GM19324 (cell line): ENCODE measurements around the gene PARP16.

Experiments
- ATAC-seq: cut with Tn5 transposase; IDR thresholded peaks from one replicate; pipeline ENCODE4 v1.9.1; 2021; ENCODE audit warnings: mild to moderate bottlenecking, moderate library complexity; ENCODE audit not compliant: unreplicated experiment, low FRiP score

The PARP16 gene

GRCh38 chr15:65312400-65312916, 25.8 kb upstream of the PARP16 start:
- no peak for ATAC-seq

GRCh38 chr15:65311760-65312159, 25.1 kb upstream of the PARP16 start:
- no peak for ATAC-seq

DNA sequence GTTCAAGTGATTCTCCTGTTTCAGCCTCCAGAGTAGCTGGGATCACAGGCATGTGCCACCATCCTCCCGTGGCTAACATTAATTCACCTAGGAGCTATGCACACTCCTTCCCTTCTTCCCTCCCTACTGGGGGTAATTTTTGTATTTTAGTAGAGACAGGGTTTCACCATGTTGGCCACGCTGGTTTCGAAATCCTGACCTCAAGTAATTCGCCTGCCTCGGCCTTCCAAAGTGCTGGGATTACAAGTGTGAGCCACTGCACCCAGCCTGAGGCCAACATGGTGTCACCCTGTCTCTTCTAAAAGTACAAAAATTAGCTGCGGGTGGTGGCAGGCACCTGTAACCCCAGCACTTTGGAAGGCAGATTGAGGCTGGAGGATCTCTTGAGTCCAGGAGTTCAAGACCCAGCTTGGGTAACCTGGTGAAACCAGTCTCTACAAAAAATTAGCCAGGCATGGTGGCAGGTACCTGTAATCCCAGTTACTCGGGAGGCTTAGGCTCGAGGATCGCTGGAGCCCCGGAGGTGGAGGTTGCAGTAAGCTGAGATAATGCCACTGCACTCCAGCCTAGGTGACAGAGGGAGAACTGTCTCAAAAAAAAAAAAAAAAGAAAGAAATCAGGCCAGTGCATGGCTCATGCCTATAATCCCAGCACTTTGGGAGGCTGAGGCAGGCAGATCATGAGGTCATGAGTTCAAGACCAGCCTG, 23.9 kb upstream of the PARP16 start:
- ATAC-seq, result no peak

- no peak for ATAC-seq
These were observed 23.3 kb upstream of the PARP16 start for GRCh38 chr15:65309882-65310418.

DNA sequence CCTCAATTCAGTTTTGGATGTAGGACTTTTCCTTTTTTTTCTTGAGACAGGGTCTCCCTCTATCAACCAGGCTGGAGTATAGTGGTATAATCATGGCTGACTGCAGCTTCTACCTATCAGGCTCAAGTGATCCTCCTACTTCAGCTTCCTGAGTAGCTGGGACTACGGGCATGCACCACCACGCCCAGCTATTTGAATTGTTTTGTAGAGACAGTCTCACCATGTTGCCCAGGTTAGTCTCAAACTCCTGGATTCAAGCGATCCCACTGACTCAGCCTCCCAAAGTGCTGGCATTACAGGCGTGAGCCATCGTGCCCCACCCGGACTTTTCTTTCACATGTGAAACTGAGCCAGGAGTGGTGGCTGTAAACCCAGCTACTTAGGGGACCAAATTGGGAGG, 21.3 kb upstream of the PARP16 start:
- no peak for ATAC-seq

DNA sequence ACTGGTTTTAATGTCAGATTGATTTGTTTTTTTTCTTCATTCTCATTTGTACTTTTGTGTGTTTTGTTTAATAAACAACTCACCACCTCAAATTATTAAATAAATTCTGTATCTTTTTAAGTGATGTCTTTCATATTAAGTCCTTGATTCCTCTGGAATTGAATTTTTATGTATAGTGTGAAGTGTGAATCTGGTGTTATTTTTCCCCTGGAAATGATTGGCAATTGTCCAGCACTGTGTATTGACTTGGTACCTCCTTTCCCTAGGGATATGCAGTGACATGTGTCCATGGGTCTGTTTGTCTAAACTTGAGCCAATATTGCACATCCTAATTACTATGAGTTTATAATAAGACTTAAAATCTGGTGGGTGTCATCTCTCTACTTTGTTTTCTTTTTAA, 19.9 kb upstream of the PARP16 start:
- no peak for ATAC-seq

- no peak for ATAC-seq
These were observed 19.1 kb upstream of the PARP16 start for GRCh38 chr15:65305776-65306175.

DNA sequence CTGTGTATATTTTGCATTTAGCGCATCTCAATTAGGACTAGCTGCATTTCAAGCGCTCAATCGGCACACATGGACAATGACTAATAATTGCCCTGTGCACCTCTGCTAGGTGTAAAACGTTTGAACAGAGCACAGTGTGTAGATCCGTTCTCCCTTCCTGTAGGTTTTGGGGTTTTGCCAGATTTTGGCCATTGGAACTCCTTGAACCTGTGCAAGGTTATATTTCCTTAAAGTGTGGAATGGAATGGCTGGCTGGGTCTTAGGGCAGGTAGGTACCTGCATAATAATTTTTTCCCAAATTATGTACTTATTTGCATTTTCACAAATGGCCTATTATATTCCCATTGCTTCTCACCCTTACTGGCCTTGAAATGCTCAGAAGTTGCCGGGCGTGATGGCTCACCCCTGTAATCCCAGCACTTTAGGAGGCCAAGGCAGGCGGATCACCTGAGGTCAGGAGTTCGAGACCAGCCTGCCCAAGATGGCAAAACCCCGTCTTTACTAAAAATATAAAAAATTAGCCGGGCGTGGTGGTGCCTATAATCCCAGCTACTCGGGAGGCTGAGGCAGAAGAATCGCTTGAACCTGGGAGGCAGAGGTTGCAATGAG, 18.6 kb upstream of the PARP16 start:
- ATAC-seq, result no peak

- peak; percentile 63 for ATAC-seq
These were observed 17.9 kb upstream of the PARP16 start, which contains the start of gene RNU5B-1 for GRCh38 chr15:65304381-65305149. Gene RNU5B-1 (plus strand): TSS chr15:65304677.

- peak; percentile 13 for ATAC-seq
These were observed 17.2 kb upstream of the PARP16 start for GRCh38 chr15:65303687-65304380.

DNA sequence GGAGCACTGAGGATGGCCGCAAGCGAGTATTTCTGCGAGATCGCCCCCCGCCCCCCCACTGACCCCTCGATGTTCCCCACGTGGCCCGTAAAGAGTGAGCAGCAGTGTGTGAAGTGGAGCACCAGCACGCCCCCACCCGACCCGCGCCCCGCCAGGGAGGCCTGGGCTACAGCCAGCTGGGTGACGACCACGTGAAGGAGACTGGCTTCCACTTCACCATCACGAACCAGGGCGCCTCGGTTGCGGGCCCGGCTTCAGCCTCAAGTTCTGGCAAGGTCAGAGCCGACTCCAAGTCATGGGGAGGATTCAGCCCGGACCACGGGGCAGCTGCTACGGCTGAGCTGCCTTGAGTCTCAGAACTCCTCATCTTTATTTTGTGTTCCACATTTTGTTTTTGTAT, 15.4 kb upstream of the PARP16 start:
- ATAC-seq, result no peak

- ATAC-seq, result no peak
These were observed 14.3 kb upstream of the PARP16 start for GRCh38 chr15:65300924-65301441.

DNA sequence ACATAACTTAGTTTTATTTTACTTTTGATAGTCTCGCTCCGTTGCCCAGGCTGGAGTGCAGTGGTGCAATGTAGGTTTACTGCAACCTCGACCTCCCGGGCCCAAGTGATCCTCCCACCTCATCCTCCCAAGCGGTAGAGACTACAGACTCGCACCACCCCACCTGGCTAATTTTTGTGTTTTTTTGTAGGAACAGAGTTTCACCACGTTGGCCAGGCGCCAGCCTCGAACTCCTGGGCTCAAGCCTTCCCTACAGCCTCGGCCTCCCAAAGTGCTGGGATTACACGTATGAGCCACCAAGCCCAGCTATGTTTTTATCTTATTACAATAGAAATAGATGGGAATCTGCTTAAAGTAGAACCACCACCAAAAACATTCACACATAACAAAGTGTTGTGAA, 12.0 kb upstream of the PARP16 start:
- no peak for ATAC-seq

- ATAC-seq, result no peak
These were observed 6.3 kb upstream of the PARP16 start for GRCh38 chr15:65292938-65293518.

GRCh38 chr15:65290228-65290627, 3.5 kb upstream of the PARP16 start:
- ATAC-seq, result no peak

GRCh38 chr15:65289261-65289854, 2.7 kb upstream of the PARP16 start:
- ATAC-seq, result no peak

GRCh38 chr15:65287520-65287855, 805 bp upstream of the PARP16 start:
- ATAC-seq, result no peak

- peak; percentile 31 for ATAC-seq
These were observed 497 bp downstream of the PARP16 start for GRCh38 chr15:65286069-65286703.
